ENCODE results near the gene SLC35E4.

The SLC35E4 gene

GRCh38 chr22:30694640-30695350 is 59.2 kb downstream of the SLC35E4 start, which contains the start of gene OSBP2:
TSS of gene OSBP2 (plus strand) at chr22:30694874. CDS start at chr22:30694910, 36 bp downstream.
- DNase-seq, result no peak

- DNase-seq, result no peak
These were observed 59.8 kb downstream of the SLC35E4 start for GRCh38 chr22:30695351-30695851.

- DNase-seq, result no peak
These were observed 60.5 kb downstream of the SLC35E4 start for GRCh38 chr22:30695871-30696655.
